Measurements from ENCODE around the gene IGF1R.

- no peak for TF ChIP-seq CTCF (IDR thresholded peaks at IDR 0.05)
- no peak for TF ChIP-seq POLR2A (IDR thresholded peaks at IDR 0.05)
Observed at GRCh38 chr15:98614681-98615080, 33.7 kb upstream of the IGF1R start.
